Panc1 (cell line): ENCODE measurements around the gene OR2T1.
"Not testable (repeated sequence)": the region's sequence is repeated elsewhere in the genome, so short reads cannot be mapped to it uniquely, and the experiment has no call there.

Experiments
- POLR2AphosphoS5 ChIP-seq: IDR thresholded peaks from 2 replicates; pipeline ENCODE4 v1.6.1; 2012; ENCODE audit warnings: mild to moderate bottlenecking, low read depth, low read length, moderate library complexity
- TF ChIP-seq, protein P1 (sequence below): fragments of 450-650 bp; IDR thresholded peaks from 2 replicates; pipeline ENCODE4 v1.5.1; 2017; ENCODE audit warnings: mild to moderate bottlenecking

GRCh38 chr1:248449821-248450465, 47.1 kb downstream of the OR2T1 start:
- TF ChIP-seq POLR2AphosphoS5 = not testable (repeated sequence)
- TF ChIP-seq, protein P1, sequence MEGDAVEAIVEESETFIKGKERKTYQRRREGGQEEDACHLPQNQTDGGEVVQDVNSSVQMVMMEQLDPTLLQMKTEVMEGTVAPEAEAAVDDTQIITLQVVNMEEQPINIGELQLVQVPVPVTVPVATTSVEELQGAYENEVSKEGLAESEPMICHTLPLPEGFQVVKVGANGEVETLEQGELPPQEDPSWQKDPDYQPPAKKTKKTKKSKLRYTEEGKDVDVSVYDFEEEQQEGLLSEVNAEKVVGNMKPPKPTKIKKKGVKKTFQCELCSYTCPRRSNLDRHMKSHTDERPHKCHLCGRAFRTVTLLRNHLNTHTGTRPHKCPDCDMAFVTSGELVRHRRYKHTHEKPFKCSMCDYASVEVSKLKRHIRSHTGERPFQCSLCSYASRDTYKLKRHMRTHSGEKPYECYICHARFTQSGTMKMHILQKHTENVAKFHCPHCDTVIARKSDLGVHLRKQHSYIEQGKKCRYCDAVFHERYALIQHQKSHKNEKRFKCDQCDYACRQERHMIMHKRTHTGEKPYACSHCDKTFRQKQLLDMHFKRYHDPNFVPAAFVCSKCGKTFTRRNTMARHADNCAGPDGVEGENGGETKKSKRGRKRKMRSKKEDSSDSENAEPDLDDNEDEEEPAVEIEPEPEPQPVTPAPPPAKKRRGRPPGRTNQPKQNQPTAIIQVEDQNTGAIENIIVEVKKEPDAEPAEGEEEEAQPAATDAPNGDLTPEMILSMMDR = not testable (repeated sequence)
